Left lung (tissue), 10 donors: Measurements from ENCODE around the gene FAM163A. TPM values are rescaled to one million over a fixed set of nuclear protein-coding genes. Genes with fewer than 3 reads are reported as not detected.

ENCODE experiments used
- ATAC-seq: fragments of 200-7000 bp; cut with Tn5 transposase; one replicate; pipeline ENCODE4 v1.9.1; 2020; ENCODE audit warnings: moderate library complexity
- DNase-seq, 4 donors: peaks; one replicate each; pipeline ENCODE4 v3.0.0-alpha.2; 2013 to 2020
- H3K27ac ChIP-seq, 2 donors: fragments of 200-600 bp; sonication (generic) in 1 of 2; one replicate each; pipeline versions ENCODE4 v1.5.0 to v1.8.0; 2020 to 2021
- H3K27me3 ChIP-seq, 2 donors: fragments of 200-600 bp; sonication (generic) in 1 of 2; one replicate each; pipeline versions ENCODE4 v1.5.0 to v1.8.0; 2020 to 2021
- H3K36me3 ChIP-seq, 2 donors: fragments of 200-600 bp; sonication (generic) in 1 of 2; one replicate each; pipeline versions ENCODE4 v1.5.0 to v1.8.0; 2020 to 2021
- H3K4me1 ChIP-seq, 2 donors: fragments of 200-600 bp; one replicate each; pipeline ENCODE4 v1.8.0; 2021
- H3K4me3 ChIP-seq, 2 donors: fragments of 200-600 bp; sonication (generic) in 1 of 2; one replicate each; pipeline versions ENCODE4 v1.5.0 to v1.8.0; 2020 to 2021; ENCODE audit warnings: mild to moderate bottlenecking in 1 of 2
- H3K9me3 ChIP-seq, 2 donors: fragments of 200-600 bp; sonication (generic) in 1 of 2; one replicate each; pipeline versions ENCODE4 v1.5.0 to v1.8.0; 2020 to 2021
- CTCF ChIP-seq, 2 donors: fragments of 200-600 bp; sonication (generic) in 1 of 2; IDR thresholded peaks; one replicate each; pipeline versions ENCODE4 v1.5.0 to v1.8.0; 2021; ENCODE audit warnings: antibody characterized with exemption in 2 of 2
- intact Hi-C, 2 donors: fragments of 100-400 bp; cut with DNase I; formaldehyde crosslinking; loops; one replicate each; pipeline versions ENCODE4 v1.11.2 to v1.14.2; 2022
- polyA plus RNA-seq, 6 donors: library from polyadenylated mRNA; unstranded; fragments of 120-200 nt; gene quantifications; one replicate each; pipeline ENCODE4 v1.2.1, GENCODE V29; 2013; ENCODE audit not compliant: insufficient read length in 6 of 6
- total RNA-seq, 2 donors: library from RNA; stranded (reverse); fragmentation: NEBNext Ultra II Directional; extraction: Animal tissue kit (Norgen Biotek cat#: 25700); gene quantifications; one replicate each; pipeline ENCODE4 v1.2.1, GENCODE V29; 2021
- donor health status: DM: no; HTN: yes; CAD: no.
- donor health status: DM: no; HTN: no; CAD: no.

FAM163A gene
- total and polyA plus RNA-seq, 8 donors = 0.06 to 0.27 (median 0.12) TPM; not detected in 2

DNA sequence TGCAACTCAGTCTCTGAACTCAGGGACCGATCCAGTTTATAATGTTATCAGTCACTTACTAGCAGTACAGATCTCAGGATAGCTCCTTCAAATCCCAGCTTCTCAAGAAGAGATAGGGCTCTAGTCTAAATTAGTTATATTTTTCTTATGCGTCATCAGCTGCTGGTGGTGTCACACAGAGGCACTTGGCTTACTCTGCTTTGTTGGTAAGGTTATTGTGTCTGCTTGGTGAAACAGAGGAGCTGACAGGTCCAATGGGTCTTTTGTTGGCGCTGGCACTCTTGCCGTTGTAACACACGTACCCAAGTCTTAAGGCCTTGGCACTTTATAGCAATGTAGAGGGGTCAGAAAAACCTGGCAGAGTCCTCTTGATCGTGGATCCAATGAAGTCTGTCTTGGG lies 122.3 kb downstream of the FAM163A start:
- intact Hi-C loops = no loop called here
- ATAC-seq (no peak), DNase-seq (no peak)
- Histone ChIP-seq H3K4me1 (peaks cover 0 to 7% of the 10 kb centered on the region in 2 donors), H3K9me3 (no peaks in the 10 kb centered on the region), H3K36me3 (peaks cover 0 to 85% of the 10 kb centered on the region in 2 donors), H3K27me3 (no peaks in the 10 kb centered on the region), H3K4me3 (no peak overlapping the region), H3K27ac (no peak overlapping the region)
- no peak for TF ChIP-seq CTCF (IDR thresholded peaks at IDR 0.05)

Other genes with a start within 250 kb of the FAM163A start
- gene NPHS2, start 167.3 kb upstream of the FAM163A start, total RNA-seq = not detected
- gene NPHS2, start 167.3 kb upstream of the FAM163A start, polyA plus RNA-seq = 1 to 10 TPM in 2 of 6 donors, under 1 TPM in 3, not detected in 1; 0.52 to 3.3 (median 0.87) TPM
- gene TDRD5, start 151.5 kb upstream of the FAM163A start, total RNA-seq = under 1 TPM; 0.16 to 0.50 TPM
- under 1 TPM; 0.31 to 0.61 (median 0.47) TPM for gene TDRD5, start 151.5 kb upstream of the FAM163A start, polyA plus RNA-seq
- gene TOR1AIP2, start 134.5 kb downstream of the FAM163A start, total RNA-seq = 100 to 1,000 TPM; 108 to 109 TPM
- 10 to 100 TPM; 34.8 to 41.8 (median 37.8) TPM for gene TOR1AIP2, start 134.5 kb downstream of the FAM163A start, polyA plus RNA-seq
- gene TOR1AIP1, start 139.0 kb downstream of the FAM163A start, total RNA-seq = 10 to 100 TPM; 48.6 to 54.5 TPM
- 10 to 100 TPM; 57.4 to 77.0 (median 68.0) TPM for gene TOR1AIP1, start 139.0 kb downstream of the FAM163A start, polyA plus RNA-seq
- 10 to 100 TPM; 37.9 to 53.5 TPM for gene CEP350, start 211.5 kb downstream of the FAM163A start, total RNA-seq
- gene CEP350, start 211.5 kb downstream of the FAM163A start, polyA plus RNA-seq = 10 to 100 TPM; 26.8 to 36.6 (median 35.6) TPM